GM20431 (cell line): ENCODE results near the gene CPA5.
"Not testable (repeated sequence)": the region's sequence is repeated elsewhere in the genome, so short reads cannot be mapped to it uniquely, and the experiment has no call there.

Experiments
- in situ Hi-C: fragments of 300-500 bp; cut with MseI, MboI; formaldehyde crosslinking; loops from one replicate; pipeline ENCODE4 v1.15.0; 2020; ENCODE audit warnings: low sequenced_read_pairs; ENCODE audit not compliant: unreplicated experiment

Gene CPA5

GRCh38 chr7:130344271-130344866 lies at the start of gene CPA5:
Gene CPA5 (plus strand): TSS chr7:130344816. CDS start chr7:130346486, 1,670 bp downstream.
- in situ Hi-C loops = no loop called here

GRCh38 chr7:130296221-130296951 lies 48.2 kb upstream of the CPA5 start:
- in situ Hi-C loops = no loop called here

GRCh38 chr7:130297628-130298543 lies 46.7 kb upstream of the CPA5 start:
- in situ Hi-C loops = no loop called here

- in situ Hi-C loops = no loop called here
Observed at GRCh38 chr7:130298544-130299326, 45.9 kb upstream of the CPA5 start.

GRCh38 chr7:130299866-130300265 lies 44.8 kb upstream of the CPA5 start:
- in situ Hi-C loops = no loop called here

GRCh38 chr7:130301501-130302020 lies 43.1 kb upstream of the CPA5 start:
- in situ Hi-C loops = no loop called here

- in situ Hi-C loops = no loop called here
Observed at GRCh38 chr7:130302649-130303048, 42.0 kb upstream of the CPA5 start.

GRCh38 chr7:130303127-130303526 lies 41.5 kb upstream of the CPA5 start:
- in situ Hi-C loops = no loop called here

GRCh38 chr7:130303551-130303950 lies 41.1 kb upstream of the CPA5 start:
- in situ Hi-C loops = no loop called here

- in situ Hi-C loops = no loop called here
Observed at GRCh38 chr7:130303982-130304381, 40.6 kb upstream of the CPA5 start.

GRCh38 chr7:130304878-130305277 lies 39.7 kb upstream of the CPA5 start:
- in situ Hi-C loops = no loop called here

GRCh38 chr7:130305433-130306042 lies 39.1 kb upstream of the CPA5 start:
- in situ Hi-C loops = no loop called here

- in situ Hi-C loops = no loop called here
Observed at GRCh38 chr7:130309986-130310385, 34.6 kb upstream of the CPA5 start.

- in situ Hi-C loops = no loop called here
Observed at GRCh38 chr7:130314305-130314704, 30.3 kb upstream of the CPA5 start.

GRCh38 chr7:130319541-130319940 lies 25.1 kb upstream of the CPA5 start:
- in situ Hi-C loops = no loop called here

GRCh38 chr7:130321542-130322229 lies 22.9 kb upstream of the CPA5 start:
- in situ Hi-C loops = not testable (repeated sequence)

GRCh38 chr7:130322615-130323014 lies 22.0 kb upstream of the CPA5 start:
- in situ Hi-C loops = no loop called here

- in situ Hi-C loops = no loop called here
Observed at GRCh38 chr7:130324306-130324943, 20.2 kb upstream of the CPA5 start.
